ENCODE measurements around the gene ACVR2B.

ACVR2B gene

DNA sequence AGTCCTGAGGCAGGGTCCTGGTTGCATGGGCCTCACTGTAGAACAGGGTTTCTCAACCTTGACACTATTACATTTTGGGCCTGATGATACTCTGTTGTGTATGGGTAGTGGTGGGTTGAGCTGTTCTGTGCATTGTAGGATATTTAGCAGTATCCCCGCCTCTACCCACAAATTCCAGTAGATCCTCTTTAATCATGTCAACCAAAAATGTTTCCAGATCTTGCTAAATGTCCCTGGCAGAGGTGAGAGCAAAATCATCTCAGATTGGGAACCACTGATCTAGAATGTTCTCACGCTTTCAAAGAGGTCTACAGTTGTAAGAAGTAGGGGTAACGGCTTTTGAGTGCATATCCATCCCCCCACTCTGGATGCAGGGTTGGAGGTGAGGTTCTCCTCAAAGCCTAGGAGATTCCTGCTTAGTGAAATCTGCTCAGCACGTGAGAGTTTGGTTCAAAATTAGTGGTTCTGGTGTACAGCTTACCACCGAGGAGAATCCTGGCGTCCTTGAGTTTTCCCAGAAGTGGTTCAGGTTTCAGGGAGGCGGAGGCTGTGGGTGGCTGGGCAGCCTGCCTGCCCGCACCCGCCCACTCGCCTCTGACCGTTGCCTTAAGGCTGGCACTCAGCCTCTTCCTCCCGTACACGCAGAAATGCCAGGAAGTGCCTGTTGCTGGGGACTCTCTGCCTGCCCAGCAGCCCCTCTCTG is 5.3 kb downstream of the ACVR2B start:
- no peak for DNase-seq
- peaks cover 0 to 21% (median 19%) of the 10 kb centered on the region in 4 experiments for H3K4me1 ChIP-seq (ENCODE audit: control extremely low read depth in 1 of 4, control insufficient read depth in 4 of 4, insufficient read depth in 4 of 4, low read length in 3 of 4)
- H3K9me3 ChIP-seq (ENCODE audit: control extremely low read depth in 1 of 5, control insufficient read depth in 4 of 5, insufficient read depth in 2 of 5, low read depth in 1 of 5, low read length in 4 of 5): peaks cover 0 to under 1% (median 0%) of the 10 kb centered on the region in 5 experiments
- no peak overlapping the region for H3K4me3 ChIP-seq (ENCODE audit: control insufficient read depth in 1 of 7, extremely low read depth in 1 of 7, insufficient read depth in 4 of 7, low read depth in 2 of 7, low read length in 6 of 7)
- peaks cover 0 to 17% (median 0%) of the 10 kb centered on the region in 5 experiments for H3K27me3 ChIP-seq (replicated peaks in 2 of 5; ENCODE audit: control insufficient read depth in 4 of 5, insufficient read depth in 5 of 5, low read length in 4 of 5)
- 86% methylated on average over 11 of the region's 13 CpGs for WGBS (ENCODE audit: insufficient coverage)
- ChIA-PET POLR2A (no interaction called here), CTCF (interaction anchor here (1.1 to 1.7 kb wide), 2 partner anchors 21 to 98 kb away, joined by 3 to 7 read pairs; no protein-coding TSS in a partner anchor)
- H3K27ac ChIP-seq (ENCODE audit: insufficient read depth in 1 of 2, low read depth in 1 of 2, low read length in 2 of 2, poor library complexity in 1 of 2, severe bottlenecking in 2 of 2): no peak overlapping the region
- no peaks in the 10 kb centered on the region for H3K36me3 ChIP-seq (ENCODE audit: control insufficient read depth in 4 of 4, insufficient read depth in 4 of 4, low read length in 3 of 4)

DNA sequence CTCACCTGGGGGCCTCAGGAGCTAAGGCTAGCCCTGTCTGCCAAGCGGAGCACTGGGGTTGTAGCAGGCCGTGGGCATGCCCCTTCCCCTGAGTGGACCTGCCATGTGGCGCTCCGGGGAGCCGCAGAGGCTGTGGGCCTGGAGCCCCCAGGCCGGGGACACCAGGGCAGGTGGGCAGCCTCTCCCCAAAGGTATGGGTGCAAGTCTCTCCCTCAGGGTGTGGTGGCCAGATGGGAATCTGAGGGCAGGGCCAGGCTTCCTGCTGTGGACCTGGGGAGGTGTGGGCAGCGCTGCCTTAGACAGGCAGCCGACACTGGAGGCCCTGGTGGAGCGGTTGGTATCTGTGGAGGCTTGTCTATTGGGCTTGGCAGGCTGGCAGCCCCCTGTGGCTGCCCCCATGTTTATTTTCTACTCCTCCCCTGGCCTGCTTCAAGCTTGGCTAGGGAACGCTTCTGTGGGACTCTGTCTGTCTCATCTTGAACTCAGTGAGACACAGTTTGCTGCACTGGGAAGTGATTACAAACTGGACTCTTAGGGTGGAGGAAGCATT is 5.9 kb downstream of the ACVR2B start:
- Histone ChIP-seq H3K27ac (ENCODE audit: insufficient read depth in 1 of 2, low read depth in 1 of 2, low read length in 2 of 2, poor library complexity in 1 of 2, severe bottlenecking in 2 of 2) (no peak overlapping the region), H3K27me3 (replicated peaks in 2 of 5; ENCODE audit: control insufficient read depth in 4 of 5, insufficient read depth in 5 of 5, low read length in 4 of 5) (peaks cover 0 to 15% (median 0%) of the 10 kb centered on the region in 5 experiments), H3K36me3 (ENCODE audit: control insufficient read depth in 4 of 4, insufficient read depth in 4 of 4, low read length in 3 of 4) (no peaks in the 10 kb centered on the region), H3K4me3 (ENCODE audit: control insufficient read depth in 1 of 7, extremely low read depth in 1 of 7, insufficient read depth in 4 of 7, low read depth in 2 of 7, low read length in 6 of 7) (no peak overlapping the region), H3K4me1 (ENCODE audit: control extremely low read depth in 1 of 4, control insufficient read depth in 4 of 4, insufficient read depth in 4 of 4, low read length in 3 of 4) (peaks cover 0 to 15% (median 14%) of the 10 kb centered on the region in 4 experiments), H3K9me3 (ENCODE audit: control extremely low read depth in 1 of 5, control insufficient read depth in 4 of 5, insufficient read depth in 2 of 5, low read depth in 1 of 5, low read length in 4 of 5) (peaks cover 0 to 6% (median 0%) of the 10 kb centered on the region in 5 experiments)
- CTCF ChIA-PET: no interaction called here
- POLR2A ChIA-PET: no interaction called here
- WGBS (ENCODE audit: insufficient coverage): 97% methylated on average over 7 of the region's 10 CpGs
- no peak for DNase-seq

GRCh38 chr3:38460377-38461270 is 6.9 kb downstream of the ACVR2B start:
- Histone ChIP-seq H3K4me1 (ENCODE audit: control extremely low read depth in 1 of 4, control insufficient read depth in 4 of 4, insufficient read depth in 4 of 4, low read length in 3 of 4) (peaks cover 0 to 5% (median 5%) of the 10 kb centered on the region in 4 experiments), H3K27ac (ENCODE audit: insufficient read depth in 1 of 2, low read depth in 1 of 2, low read length in 2 of 2, poor library complexity in 1 of 2, severe bottlenecking in 2 of 2) (no peak overlapping the region), H3K9me3 (ENCODE audit: control extremely low read depth in 1 of 5, control insufficient read depth in 4 of 5, insufficient read depth in 2 of 5, low read depth in 1 of 5, low read length in 4 of 5) (peaks cover 0 to 7% (median 0%) of the 10 kb centered on the region in 5 experiments), H3K36me3 (ENCODE audit: control insufficient read depth in 4 of 4, insufficient read depth in 4 of 4, low read length in 3 of 4) (no peaks in the 10 kb centered on the region), H3K4me3 (ENCODE audit: control insufficient read depth in 1 of 7, extremely low read depth in 1 of 7, insufficient read depth in 4 of 7, low read depth in 2 of 7, low read length in 6 of 7) (no peak overlapping the region), H3K27me3 (replicated peaks in 2 of 5; ENCODE audit: control insufficient read depth in 4 of 5, insufficient read depth in 5 of 5, low read length in 4 of 5) (peaks cover 0 to 9% (median 0%) of the 10 kb centered on the region in 5 experiments)
- no peak for DNase-seq
- POLR2A ChIA-PET: no interaction called here
- WGBS (ENCODE audit: insufficient coverage): 99% methylated on average over 9 of the region's 12 CpGs
- CTCF ChIA-PET: no interaction called here

GRCh38 chr3:38465588-38466154 is 12.0 kb downstream of the ACVR2B start:
- H3K27ac ChIP-seq (ENCODE audit: insufficient read depth in 1 of 2, low read depth in 1 of 2, low read length in 2 of 2, poor library complexity in 1 of 2, severe bottlenecking in 2 of 2): no peak overlapping the region
- DNase-seq: no peak
- peaks cover 0 to 1% (median 0%) of the 10 kb centered on the region in 4 experiments for H3K36me3 ChIP-seq (ENCODE audit: control insufficient read depth in 4 of 4, insufficient read depth in 4 of 4, low read length in 3 of 4)
- peaks cover 4 to 43% (median 12%) of the 10 kb centered on the region in 5 experiments for H3K9me3 ChIP-seq (ENCODE audit: control extremely low read depth in 1 of 5, control insufficient read depth in 4 of 5, insufficient read depth in 2 of 5, low read depth in 1 of 5, low read length in 4 of 5)
- ChIA-PET CTCF (interaction anchor here (0.8 kb wide), 1 partner anchor 13 kb away, joined by 4 read pairs; no protein-coding TSS in a partner anchor), POLR2A (no interaction called here)
- 100% methylated on average over 1 of the region's 1 CpG for WGBS (ENCODE audit: insufficient coverage)
- H3K4me1 ChIP-seq (ENCODE audit: control extremely low read depth in 1 of 4, control insufficient read depth in 4 of 4, insufficient read depth in 4 of 4, low read length in 3 of 4): no peaks in the 10 kb centered on the region
- no peak overlapping the region for H3K4me3 ChIP-seq (ENCODE audit: control insufficient read depth in 1 of 7, extremely low read depth in 1 of 7, insufficient read depth in 4 of 7, low read depth in 2 of 7, low read length in 6 of 7)
- no peaks in the 10 kb centered on the region for H3K27me3 ChIP-seq (replicated peaks in 2 of 5; ENCODE audit: control insufficient read depth in 4 of 5, insufficient read depth in 5 of 5, low read length in 4 of 5)

- ChIA-PET POLR2A (no interaction called here), CTCF (interaction anchor here (0.9 kb wide), 1 partner anchor 125 kb away, joined by 3 read pairs; no protein-coding TSS in a partner anchor)
- Histone ChIP-seq H3K27me3 (replicated peaks in 2 of 5; ENCODE audit: control insufficient read depth in 4 of 5, insufficient read depth in 5 of 5, low read length in 4 of 5) (no peaks in the 10 kb centered on the region), H3K4me1 (ENCODE audit: control extremely low read depth in 1 of 4, control insufficient read depth in 4 of 4, insufficient read depth in 4 of 4, low read length in 3 of 4) (peaks cover 0 to 3% (median 0%) of the 10 kb centered on the region in 4 experiments), H3K4me3 (ENCODE audit: control insufficient read depth in 1 of 7, extremely low read depth in 1 of 7, insufficient read depth in 4 of 7, low read depth in 2 of 7, low read length in 6 of 7) (no peak overlapping the region), H3K9me3 (ENCODE audit: control extremely low read depth in 1 of 5, control insufficient read depth in 4 of 5, insufficient read depth in 2 of 5, low read depth in 1 of 5, low read length in 4 of 5) (peaks cover 4 to 44% (median 12%) of the 10 kb centered on the region in 5 experiments), H3K36me3 (ENCODE audit: control insufficient read depth in 4 of 4, insufficient read depth in 4 of 4, low read length in 3 of 4) (peaks cover 0 to 1% (median 0%) of the 10 kb centered on the region in 4 experiments), H3K27ac (ENCODE audit: insufficient read depth in 1 of 2, low read depth in 1 of 2, low read length in 2 of 2, poor library complexity in 1 of 2, severe bottlenecking in 2 of 2) (no peak overlapping the region)
- no CpG with 5 or more reads among the region's 1 CpG for WGBS (ENCODE audit: insufficient coverage)
- DNase-seq: no peak
Measured at GRCh38 chr3:38468765-38469164, 15.1 kb downstream of the ACVR2B start.

- H3K36me3 ChIP-seq (ENCODE audit: control insufficient read depth in 4 of 4, insufficient read depth in 4 of 4, low read length in 3 of 4): peaks cover 0 to 1% (median 0%) of the 10 kb centered on the region in 4 experiments
- H3K4me3 ChIP-seq (ENCODE audit: control insufficient read depth in 1 of 7, extremely low read depth in 1 of 7, insufficient read depth in 4 of 7, low read depth in 2 of 7, low read length in 6 of 7): no peak overlapping the region
- no peak overlapping the region for H3K27ac ChIP-seq (ENCODE audit: insufficient read depth in 1 of 2, low read depth in 1 of 2, low read length in 2 of 2, poor library complexity in 1 of 2, severe bottlenecking in 2 of 2)
- DNase-seq: no peak
- peaks cover 0 to 3% (median 0%) of the 10 kb centered on the region in 4 experiments for H3K4me1 ChIP-seq (ENCODE audit: control extremely low read depth in 1 of 4, control insufficient read depth in 4 of 4, insufficient read depth in 4 of 4, low read length in 3 of 4)
- H3K9me3 ChIP-seq (ENCODE audit: control extremely low read depth in 1 of 5, control insufficient read depth in 4 of 5, insufficient read depth in 2 of 5, low read depth in 1 of 5, low read length in 4 of 5): peaks cover 4 to 38% (median 12%) of the 10 kb centered on the region in 5 experiments
- POLR2A ChIA-PET: no interaction called here
- 100% methylated on average over 1 of the region's 1 CpG for WGBS (ENCODE audit: insufficient coverage)
- CTCF ChIA-PET: interaction anchor here (1.0 kb wide), 1 partner anchor 123 kb away, joined by 5 read pairs; the partner anchor contains the start of gene XYLB
- no peaks in the 10 kb centered on the region for H3K27me3 ChIP-seq (replicated peaks in 2 of 5; ENCODE audit: control insufficient read depth in 4 of 5, insufficient read depth in 5 of 5, low read length in 4 of 5)
Measured at GRCh38 chr3:38469852-38470251, 16.2 kb downstream of the ACVR2B start.
